GM12875 (cell line): ENCODE data around the gene MYOZ2.
"Not testable (repeated sequence)": the region's sequence is repeated elsewhere in the genome, so short reads cannot be mapped to it uniquely, and the experiment has no call there.

Experiments
- H3K4me3 ChIP-seq: one replicate; pipeline ENCODE4 v1.5.1; 2011; ENCODE audit warnings: low read depth, low read length, control low read depth
- CTCF ChIP-seq: IDR thresholded peaks from 2 replicates; pipeline ENCODE4 v1.5.1; 2011; ENCODE audit warnings: low read depth, mild to moderate bottlenecking, control low read depth, inconsistent platforms, low read length, moderate library complexity, borderline replicate concordance; ENCODE audit not compliant: insufficient read depth

MYOZ2 gene

GRCh38 chr4:119170195-119170594 lies 34.6 kb downstream of the MYOZ2 start:
- no peak for TF ChIP-seq CTCF

GRCh38 chr4:119172223-119172622 lies 36.6 kb downstream of the MYOZ2 start:
- TF ChIP-seq CTCF = no peak
- H3K4me3 ChIP-seq = no peak overlapping the region

More at GRCh38 chr4:119170195-119170594, 34.6 kb downstream of the MYOZ2 start:
- no peak overlapping the region for H3K4me3 ChIP-seq

- not testable (repeated sequence) for H3K4me3 ChIP-seq
Measured at GRCh38 chr4:119173729-119174361, 38.2 kb downstream of the MYOZ2 start.

- TF ChIP-seq CTCF = no peak
- no peak overlapping the region for H3K4me3 ChIP-seq
Measured at GRCh38 chr4:119179011-119179410, 43.4 kb downstream of the MYOZ2 start.

- no peak overlapping the region for H3K4me3 ChIP-seq
- TF ChIP-seq CTCF = no peak
Measured at GRCh38 chr4:119184128-119184527, 48.5 kb downstream of the MYOZ2 start.

GRCh38 chr4:119189638-119190037 lies 54.0 kb downstream of the MYOZ2 start:
- TF ChIP-seq CTCF = no peak
- H3K4me3 ChIP-seq = no peak overlapping the region

- no peak overlapping the region for H3K4me3 ChIP-seq
Measured at GRCh38 chr4:119190354-119190753, 54.7 kb downstream of the MYOZ2 start.

More at GRCh38 chr4:119190354-119190753, 54.7 kb downstream of the MYOZ2 start:
- no peak for TF ChIP-seq CTCF
